WERI-Rb-1 (cell line): Measurements from ENCODE around the gene ING2.

ENCODE experiments used
- DNase-seq: peaks from one replicate; pipeline ENCODE4 v3.0.0-alpha.2; 2020
- H3K27ac ChIP-seq: fragments of 250-450 bp; sonication (Bioruptor Pico); 2 replicates; pipeline ENCODE4 v1.5.1; 2020; ENCODE audit warnings: mild to moderate bottlenecking, moderate library complexity
- H3K27me3 ChIP-seq: fragments of 250-450 bp; sonication (Bioruptor Pico); 2 replicates; pipeline ENCODE4 v1.5.1; 2021; ENCODE audit warnings: mild to moderate bottlenecking, low read depth, moderate library complexity; ENCODE audit not compliant: insufficient read depth, severe bottlenecking
- H3K36me3 ChIP-seq: fragments of 250-450 bp; sonication (Bioruptor Pico); 2 replicates; pipeline ENCODE4 v1.5.1; 2020; ENCODE audit warnings: mild to moderate bottlenecking, moderate library complexity
- H3K4me3 ChIP-seq: 2 replicates; pipeline ENCODE4 v1.5.1; 2011; ENCODE audit warnings: low read depth, mild to moderate bottlenecking, control low read depth, low read length
- H3K9me3 ChIP-seq: fragments of 250-450 bp; sonication (Bioruptor Pico); 2 replicates; pipeline ENCODE4 v1.5.1; 2021; ENCODE audit warnings: mild to moderate bottlenecking, moderate library complexity; ENCODE audit not compliant: severe bottlenecking
- TF ChIP-seq, protein P1 (sequence below): IDR thresholded peaks from 2 replicates; pipeline ENCODE4 v1.5.1; 2011; ENCODE audit warnings: low read depth, mild to moderate bottlenecking, control low read depth, inconsistent platforms, low read length

The ING2 gene

GRCh38 chr4:183493246-183493645 lies 11.6 kb upstream of the ING2 start:
- Histone ChIP-seq H3K27ac (no peak overlapping the region), H3K36me3 (no peaks in the 10 kb centered on the region), H3K27me3 (no peaks in the 10 kb centered on the region), H3K9me3 (no peaks in the 10 kb centered on the region), H3K4me3 (no peak overlapping the region)
- DNase-seq, result no peak
- TF ChIP-seq, protein P1, sequence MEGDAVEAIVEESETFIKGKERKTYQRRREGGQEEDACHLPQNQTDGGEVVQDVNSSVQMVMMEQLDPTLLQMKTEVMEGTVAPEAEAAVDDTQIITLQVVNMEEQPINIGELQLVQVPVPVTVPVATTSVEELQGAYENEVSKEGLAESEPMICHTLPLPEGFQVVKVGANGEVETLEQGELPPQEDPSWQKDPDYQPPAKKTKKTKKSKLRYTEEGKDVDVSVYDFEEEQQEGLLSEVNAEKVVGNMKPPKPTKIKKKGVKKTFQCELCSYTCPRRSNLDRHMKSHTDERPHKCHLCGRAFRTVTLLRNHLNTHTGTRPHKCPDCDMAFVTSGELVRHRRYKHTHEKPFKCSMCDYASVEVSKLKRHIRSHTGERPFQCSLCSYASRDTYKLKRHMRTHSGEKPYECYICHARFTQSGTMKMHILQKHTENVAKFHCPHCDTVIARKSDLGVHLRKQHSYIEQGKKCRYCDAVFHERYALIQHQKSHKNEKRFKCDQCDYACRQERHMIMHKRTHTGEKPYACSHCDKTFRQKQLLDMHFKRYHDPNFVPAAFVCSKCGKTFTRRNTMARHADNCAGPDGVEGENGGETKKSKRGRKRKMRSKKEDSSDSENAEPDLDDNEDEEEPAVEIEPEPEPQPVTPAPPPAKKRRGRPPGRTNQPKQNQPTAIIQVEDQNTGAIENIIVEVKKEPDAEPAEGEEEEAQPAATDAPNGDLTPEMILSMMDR, result no peak

GRCh38 chr4:183495184-183495583 lies 9.7 kb upstream of the ING2 start:
- TF ChIP-seq, protein P1, result no peak

DNA sequence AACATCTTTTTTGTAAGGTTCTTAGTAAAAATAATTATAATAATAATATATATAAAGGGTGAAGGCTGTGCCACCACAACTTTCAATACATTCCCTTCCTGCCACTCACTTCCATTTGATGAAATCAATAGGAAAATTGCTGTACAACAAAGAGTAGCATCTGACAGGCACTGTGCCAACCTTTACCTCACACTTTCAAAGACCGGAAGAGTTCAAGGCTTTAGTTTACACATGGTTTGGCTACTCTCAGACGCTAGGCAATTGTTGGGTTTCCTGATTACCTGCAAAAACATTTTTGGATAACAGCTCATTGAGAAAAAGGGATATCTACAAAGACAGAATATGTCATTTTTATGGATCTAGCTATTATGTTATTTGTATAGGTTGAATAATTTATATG lies 5.5 kb upstream of the ING2 start:
- Histone ChIP-seq H3K9me3 (no peaks in the 10 kb centered on the region), H3K4me3 (no peak overlapping the region), H3K36me3 (no peaks in the 10 kb centered on the region), H3K27me3 (no peaks in the 10 kb centered on the region), H3K27ac (no peak overlapping the region)
- no peak for DNase-seq
- TF ChIP-seq, protein P1, result no peak

More at GRCh38 chr4:183495184-183495583, 9.7 kb upstream of the ING2 start:
- Histone ChIP-seq H3K27me3 (no peaks in the 10 kb centered on the region), H3K4me3 (no peak overlapping the region), H3K27ac (no peak overlapping the region), H3K9me3 (no peaks in the 10 kb centered on the region), H3K36me3 (no peaks in the 10 kb centered on the region)
- no peak for DNase-seq

GRCh38 chr4:183499801-183500200 lies 5.1 kb upstream of the ING2 start:
- Histone ChIP-seq H3K36me3 (no peaks in the 10 kb centered on the region), H3K9me3 (no peaks in the 10 kb centered on the region), H3K27me3 (no peaks in the 10 kb centered on the region), H3K4me3 (no peak overlapping the region), H3K27ac (no peak overlapping the region)
- TF ChIP-seq, protein P1, result no peak
- no peak for DNase-seq

GRCh38 chr4:183503497-183504063 lies 1.3 kb upstream of the ING2 start:
- TF ChIP-seq, protein P1, result no peak
- Histone ChIP-seq H3K27ac (peak overlapping the region; percentile 88), H3K9me3 (no peaks in the 10 kb centered on the region), H3K36me3 (no peaks in the 10 kb centered on the region), H3K4me3 (peak overlapping the region; percentile 64), H3K27me3 (no peaks in the 10 kb centered on the region)
- DNase-seq, result peak; percentile 50
